A549 treated with Mapracorat at 1 μM for 4 hours (cell line): Measurements from ENCODE around the gene NPFFR2. TPM values are rescaled to one million over a fixed set of nuclear protein-coding genes. Genes with fewer than 3 reads are reported as not detected.

Experiments
- total RNA-seq: library from RNA; stranded (reverse); fragments of 200-300 nt; extraction: Qiagen RNA extraction; gene quantifications from 5 replicates; pipeline ENCODE4 v1.2.3, GENCODE V29; 2022

NPFFR2 gene
- total RNA-seq = not detected in 5 replicates

GRCh38 chr4:72031868-72032608, at the start of gene NPFFR2:
Gene NPFFR2, plus strand, starts transcription at chr4:72032000. Its CDS starts 96,592 bp downstream, at chr4:72128592.

Other genes starting within 250 kb of the NPFFR2 start
- gene GC, start 247.9 kb upstream of the NPFFR2 start, total RNA-seq = not detected in 5 replicates